ENCODE measurements around the gene CHST11.

The CHST11 gene

DNA sequence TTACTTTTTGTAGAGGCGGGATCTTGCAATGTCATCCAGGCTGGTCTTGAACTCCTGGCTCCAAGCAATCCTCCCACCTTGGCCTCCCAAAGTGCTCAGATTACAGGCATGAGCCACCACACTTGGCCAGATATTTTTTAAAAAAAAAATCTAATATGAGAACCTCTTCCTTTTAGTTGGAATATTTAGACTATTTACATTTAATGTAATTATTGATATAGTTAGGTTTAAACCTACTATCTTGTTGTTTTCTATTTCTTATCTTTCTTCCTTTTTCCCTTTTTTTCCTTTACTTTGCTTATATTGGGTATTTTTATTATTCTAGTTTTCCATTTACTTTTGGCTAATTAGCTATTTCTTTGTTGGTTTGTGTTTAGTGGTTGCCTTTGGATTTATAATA lies 315.6 kb downstream of the CHST11 start:
- H3K27ac ChIP-seq = no peak overlapping the region
- no peak for DNase-seq (ENCODE audit: low read depth, low spot score)
- H3K4me3 ChIP-seq = no peak overlapping the region
- no peaks in the 10 kb centered on the region for H3K36me3 ChIP-seq (ENCODE audit: insufficient read depth, low read length)
- TF ChIP-seq FOXP2 (optimal IDR thresholded peaks at IDR 0.05; ENCODE audit: control extremely low read depth, extremely low read length, insufficient read depth) (no peak), POLR2AphosphoS5 (IDR thresholded peaks at IDR 0.05; ENCODE audit: borderline replicate concordance, low read depth, low read length) (no peak), EZH2 (IDR thresholded peaks at IDR 0.05) (no peak)
- no peak overlapping the region for H3K9ac ChIP-seq (ENCODE audit: insufficient read length)
- no peaks in the 10 kb centered on the region for H3K9me3 ChIP-seq (ENCODE audit: low read depth, low read length)

DNA sequence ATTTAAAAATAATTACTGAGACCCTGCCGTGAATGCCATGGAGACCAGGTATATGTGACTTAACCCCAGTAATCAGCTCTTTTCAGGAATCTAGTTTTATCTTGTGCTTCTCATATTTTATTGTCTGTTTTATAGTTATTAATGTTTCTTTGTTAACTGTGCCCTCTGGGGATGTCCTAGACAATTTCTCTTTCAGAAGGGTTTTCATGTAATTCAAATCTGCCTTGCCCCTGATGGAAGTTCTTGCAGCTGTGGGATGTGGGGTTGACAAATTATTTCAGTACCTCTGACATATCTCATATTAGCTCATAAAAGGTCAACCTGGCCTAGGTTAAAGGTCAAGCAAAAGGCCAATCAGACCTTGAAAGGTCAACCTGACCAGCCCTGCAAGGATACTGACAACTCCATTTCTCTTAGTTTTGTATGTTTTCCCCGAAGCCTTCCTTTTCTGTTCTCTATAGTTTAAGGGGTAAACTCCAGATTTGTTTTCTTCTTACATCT lies 319.0 kb downstream of the CHST11 start:
- Histone ChIP-seq H3K36me3 (ENCODE audit: insufficient read depth, low read length) (no peaks in the 10 kb centered on the region), H3K27ac (no peak overlapping the region), H3K9me3 (ENCODE audit: low read depth, low read length) (no peaks in the 10 kb centered on the region), H3K4me3 (no peak overlapping the region), H3K9ac (ENCODE audit: insufficient read length) (no peak overlapping the region)
- DNase-seq (ENCODE audit: low read depth, low spot score) = no peak
- TF ChIP-seq EZH2 (IDR thresholded peaks at IDR 0.05) (no peak), POLR2AphosphoS5 (IDR thresholded peaks at IDR 0.05; ENCODE audit: borderline replicate concordance, low read depth, low read length) (no peak)

DNA sequence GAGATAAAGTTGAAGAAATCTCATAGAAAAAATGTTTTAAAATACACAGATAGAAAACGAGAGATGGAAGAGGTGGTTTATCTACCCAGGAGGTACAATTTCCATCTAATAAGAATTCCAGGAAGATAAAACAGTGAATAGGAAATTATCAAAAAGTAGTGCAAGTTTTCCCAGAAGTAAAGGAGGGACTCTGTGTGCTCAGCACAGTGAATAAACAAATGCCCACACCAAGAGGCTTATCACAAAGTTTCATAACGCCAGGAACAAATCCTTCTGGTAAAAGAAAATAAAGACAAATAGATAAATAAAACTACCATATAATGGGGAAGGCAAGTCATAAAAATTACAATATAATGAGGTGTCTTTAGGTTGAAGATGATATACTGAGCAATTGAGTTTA lies 322.4 kb downstream of the CHST11 start:
- H3K9me3 ChIP-seq (ENCODE audit: low read depth, low read length) = no peaks in the 10 kb centered on the region
- no peak for DNase-seq (ENCODE audit: low read depth, low spot score)
- TF ChIP-seq POLR2AphosphoS5 (IDR thresholded peaks at IDR 0.05; ENCODE audit: borderline replicate concordance, low read depth, low read length) = no peak
- no peak overlapping the region for H3K9ac ChIP-seq (ENCODE audit: insufficient read length)
- no peaks in the 10 kb centered on the region for H3K36me3 ChIP-seq (ENCODE audit: insufficient read depth, low read length)
- no peak overlapping the region for H3K4me3 ChIP-seq
- no peak overlapping the region for H3K27ac ChIP-seq

GRCh38 chr12:104782296-104782695 lies 325.5 kb downstream of the CHST11 start:
- no peak for DNase-seq (ENCODE audit: low read depth, low spot score)
- TF ChIP-seq POLR2AphosphoS5 (IDR thresholded peaks at IDR 0.05; ENCODE audit: borderline replicate concordance, low read depth, low read length) = no peak
- no peak for TF ChIP-seq FOXP2 (optimal IDR thresholded peaks at IDR 0.05; ENCODE audit: control extremely low read depth, extremely low read length, insufficient read depth)
- TF ChIP-seq EZH2 (IDR thresholded peaks at IDR 0.05) = no peak
- H3K36me3 ChIP-seq (ENCODE audit: insufficient read depth, low read length) = no peaks in the 10 kb centered on the region
- no peak overlapping the region for H3K9ac ChIP-seq (ENCODE audit: insufficient read length)
- no peak overlapping the region for H3K4me3 ChIP-seq
- H3K27ac ChIP-seq = no peak overlapping the region
- no peaks in the 10 kb centered on the region for H3K9me3 ChIP-seq (ENCODE audit: low read depth, low read length)

DNA sequence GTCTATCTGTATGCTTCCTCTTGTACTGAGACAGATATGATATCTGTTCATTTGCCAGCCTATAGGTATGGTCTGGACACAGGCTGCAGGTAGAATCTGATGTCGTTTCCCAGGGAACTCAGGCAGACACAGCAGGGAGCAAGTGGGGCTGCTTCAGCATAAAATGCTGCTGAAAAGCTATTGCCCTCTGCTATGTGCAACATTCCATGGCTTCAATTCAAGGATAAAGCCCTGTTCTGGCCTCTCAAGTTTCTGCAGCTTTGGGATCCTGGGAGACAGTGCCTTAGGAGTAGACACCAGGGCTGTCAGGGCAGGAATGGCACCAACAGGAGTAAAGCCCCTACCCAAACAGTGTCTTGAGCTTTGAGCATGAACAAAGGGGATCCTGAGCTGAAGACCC lies 327.8 kb downstream of the CHST11 start:
- Histone ChIP-seq H3K4me3 (no peak overlapping the region), H3K9me3 (ENCODE audit: low read depth, low read length) (no peaks in the 10 kb centered on the region), H3K9ac (ENCODE audit: insufficient read length) (no peak overlapping the region), H3K27ac (no peak overlapping the region), H3K36me3 (ENCODE audit: insufficient read depth, low read length) (no peaks in the 10 kb centered on the region)
- no peak for DNase-seq (ENCODE audit: low read depth, low spot score)
- TF ChIP-seq FOXP2 (optimal IDR thresholded peaks at IDR 0.05; ENCODE audit: control extremely low read depth, extremely low read length, insufficient read depth) (no peak), EZH2 (IDR thresholded peaks at IDR 0.05) (no peak), POLR2AphosphoS5 (IDR thresholded peaks at IDR 0.05; ENCODE audit: borderline replicate concordance, low read depth, low read length) (no peak)

GRCh38 chr12:104785886-104786285 lies 329.1 kb downstream of the CHST11 start:
- Histone ChIP-seq H3K36me3 (ENCODE audit: insufficient read depth, low read length) (no peaks in the 10 kb centered on the region), H3K9me3 (ENCODE audit: low read depth, low read length) (no peaks in the 10 kb centered on the region), H3K4me3 (no peak overlapping the region), H3K27ac (no peak overlapping the region), H3K9ac (ENCODE audit: insufficient read length) (no peak overlapping the region)
- no peak for DNase-seq (ENCODE audit: low read depth, low spot score)
- TF ChIP-seq FOXP2 (optimal IDR thresholded peaks at IDR 0.05; ENCODE audit: control extremely low read depth, extremely low read length, insufficient read depth) (no peak), EZH2 (IDR thresholded peaks at IDR 0.05) (no peak), POLR2AphosphoS5 (IDR thresholded peaks at IDR 0.05; ENCODE audit: borderline replicate concordance, low read depth, low read length) (no peak)

- Histone ChIP-seq H3K36me3 (ENCODE audit: insufficient read depth, low read length) (no peaks in the 10 kb centered on the region), H3K27ac (no peak overlapping the region), H3K9me3 (ENCODE audit: low read depth, low read length) (no peaks in the 10 kb centered on the region), H3K4me3 (no peak overlapping the region), H3K9ac (ENCODE audit: insufficient read length) (no peak overlapping the region)
- DNase-seq (ENCODE audit: low read depth, low spot score) = no peak
- TF ChIP-seq EZH2 (IDR thresholded peaks at IDR 0.05) = no peak
- no peak for TF ChIP-seq FOXP2 (optimal IDR thresholded peaks at IDR 0.05; ENCODE audit: control extremely low read depth, extremely low read length, insufficient read depth)
- TF ChIP-seq POLR2AphosphoS5 (IDR thresholded peaks at IDR 0.05; ENCODE audit: borderline replicate concordance, low read depth, low read length) = no peak
Observed at GRCh38 chr12:104786352-104786751, 329.6 kb downstream of the CHST11 start.

GRCh38 chr12:104788840-104789271 lies 332.1 kb downstream of the CHST11 start:
- Histone ChIP-seq H3K9me3 (ENCODE audit: low read depth, low read length) (no peaks in the 10 kb centered on the region), H3K4me3 (no peak overlapping the region), H3K36me3 (ENCODE audit: insufficient read depth, low read length) (no peaks in the 10 kb centered on the region), H3K9ac (ENCODE audit: insufficient read length) (no peak overlapping the region), H3K27ac (no peak overlapping the region)
- no peak for DNase-seq (ENCODE audit: low read depth, low spot score)
- TF ChIP-seq FOXP2 (optimal IDR thresholded peaks at IDR 0.05; ENCODE audit: control extremely low read depth, extremely low read length, insufficient read depth) = no peak
- TF ChIP-seq POLR2AphosphoS5 (IDR thresholded peaks at IDR 0.05; ENCODE audit: borderline replicate concordance, low read depth, low read length) = no peak
- TF ChIP-seq EZH2 (IDR thresholded peaks at IDR 0.05) = no peak

GRCh38 chr12:104790296-104791125 lies 333.8 kb downstream of the CHST11 start:
- no peak overlapping the region for H3K27ac ChIP-seq
- no peaks in the 10 kb centered on the region for H3K9me3 ChIP-seq (ENCODE audit: low read depth, low read length)
- H3K9ac ChIP-seq (ENCODE audit: insufficient read length) = no peak overlapping the region
- no peak for DNase-seq (ENCODE audit: low read depth, low spot score)
- no peak for TF ChIP-seq EZH2 (IDR thresholded peaks at IDR 0.05)
- no peak for TF ChIP-seq FOXP2 (optimal IDR thresholded peaks at IDR 0.05; ENCODE audit: control extremely low read depth, extremely low read length, insufficient read depth)
- TF ChIP-seq POLR2AphosphoS5 (IDR thresholded peaks at IDR 0.05; ENCODE audit: borderline replicate concordance, low read depth, low read length) = no peak
- H3K36me3 ChIP-seq (ENCODE audit: insufficient read depth, low read length) = no peaks in the 10 kb centered on the region
- H3K4me3 ChIP-seq = no peak overlapping the region
